Raji (cell line): ENCODE measurements around the gene SENP7.

Experiments used
- POLR2A ChIP-seq: IDR thresholded peaks from 2 replicates; pipeline ENCODE4 v1.6.1; 2011; ENCODE audit warnings: low read depth, low read length, control low read depth; ENCODE audit not compliant: insufficient read depth

SENP7 gene

GRCh38 chr3:101484805-101485620, 28.0 kb downstream of the SENP7 start:
- TF ChIP-seq POLR2A = no peak

- no peak for TF ChIP-seq POLR2A
Observed at GRCh38 chr3:101478980-101479379, 34.0 kb downstream of the SENP7 start.

GRCh38 chr3:101466465-101467309, 46.3 kb downstream of the SENP7 start:
- no peak for TF ChIP-seq POLR2A

GRCh38 chr3:101464235-101464634, 48.8 kb downstream of the SENP7 start:
- TF ChIP-seq POLR2A = no peak

- no peak for TF ChIP-seq POLR2A
Observed at GRCh38 chr3:101461451-101461850, 51.6 kb downstream of the SENP7 start.

GRCh38 chr3:101458387-101458786, 54.6 kb downstream of the SENP7 start:
- no peak for TF ChIP-seq POLR2A

- no peak for TF ChIP-seq POLR2A
Observed at GRCh38 chr3:101454629-101455028, 58.4 kb downstream of the SENP7 start.

GRCh38 chr3:101453961-101454360, 59.1 kb downstream of the SENP7 start:
- TF ChIP-seq POLR2A = no peak

- no peak for TF ChIP-seq POLR2A
Observed at GRCh38 chr3:101433652-101434051, 79.4 kb downstream of the SENP7 start.

GRCh38 chr3:101423984-101424888, 88.8 kb downstream of the SENP7 start:
- no peak for TF ChIP-seq POLR2A

GRCh38 chr3:101418851-101419250, 94.2 kb downstream of the SENP7 start:
- no peak for TF ChIP-seq POLR2A

GRCh38 chr3:101414121-101414520, 98.9 kb downstream of the SENP7 start:
- TF ChIP-seq POLR2A = no peak

- TF ChIP-seq POLR2A = no peak
Observed at GRCh38 chr3:101413656-101414055, 99.4 kb downstream of the SENP7 start.

GRCh38 chr3:101391413-101391950, 121.5 kb downstream of the SENP7 start:
- no peak for TF ChIP-seq POLR2A

GRCh38 chr3:101388706-101389105, 124.3 kb downstream of the SENP7 start:
- TF ChIP-seq POLR2A = no peak
